Erythroblast (primary cell): ENCODE data around the gene OR10S1.
"Not testable (repeated sequence)": the region's sequence is repeated elsewhere in the genome, so short reads cannot be mapped to it uniquely, and the experiment has no call there.

Experiments
- DNase-seq, 2 experiments: peaks; one replicate each; lab custom pipeline; 2025; lab: John Stamatoyannopoulos, UW
- GATA1 ChIP-seq: IDR thresholded peaks from 2 replicates; pipeline ENCODE4 v1.6.1; 2011; ENCODE audit warnings: low read depth, mild to moderate bottlenecking, control low read depth, low read length, moderate library complexity
- POLR2A ChIP-seq: IDR thresholded peaks from 2 replicates; pipeline ENCODE4 v1.6.1; 2011; ENCODE audit warnings: mild to moderate bottlenecking, low read length

Gene OR10S1

GRCh38 chr11:123977731-123978347 lies at the start of gene OR10S1:
TSS of gene OR10S1 (minus strand) at chr11:123977781. CDS start at chr11:123977664, 117 bp downstream.
- TF ChIP-seq POLR2A (no peak), GATA1 (no peak)
- peak in 1 of 2 experiments; percentile 8 for DNase-seq

- TF ChIP-seq POLR2A (no peak), GATA1 (no peak)
- DNase-seq = no peak
These were observed 48.9 kb upstream of the OR10S1 start, which contains the start of gene OR10G8 for GRCh38 chr11:124026498-124026897. TSS of gene OR10G8 (plus strand) at chr11:124026798. CDS start at chr11:124029623, 2,825 bp downstream.

GRCh38 chr11:124015837-124016236 lies 38.3 kb upstream of the OR10S1 start:
- not testable (repeated sequence) for DNase-seq

GRCh38 chr11:124012697-124013096 lies 35.1 kb upstream of the OR10S1 start, which contains the start of gene OR10G4:
TSS of gene OR10G4 (plus strand) at chr11:124012997. CDS start at chr11:124015575, 2,578 bp downstream.
- TF ChIP-seq POLR2A (no peak), GATA1 (no peak)
- no peak for DNase-seq

GRCh38 chr11:123995119-123995518 lies 17.5 kb upstream of the OR10S1 start, which contains the start of gene OR10G6:
TSS of gene OR10G6 (minus strand) at chr11:123995161. CDS start at chr11:123995161, 0 bp downstream.
- TF ChIP-seq GATA1 (no peak), POLR2A (no peak)
- DNase-seq = no peak

- no peak for TF ChIP-seq GATA1
- TF ChIP-seq POLR2A = no peak
- DNase-seq = no peak
These were observed 1.7 kb upstream of the OR10S1 start for GRCh38 chr11:123979311-123979710.

- no peak for TF ChIP-seq GATA1
- TF ChIP-seq POLR2A = no peak
These were observed 616 bp downstream of the OR10S1 start for GRCh38 chr11:123976770-123977560.

GRCh38 chr11:123973816-123974215 lies 3.8 kb downstream of the OR10S1 start:
- no peak for DNase-seq
- TF ChIP-seq GATA1 (no peak), POLR2A (no peak)

More at GRCh38 chr11:123976770-123977560, 616 bp downstream of the OR10S1 start:
- DNase-seq = no peak

GRCh38 chr11:123956752-123957151 lies 20.8 kb downstream of the OR10S1 start:
- DNase-seq = no peak
- TF ChIP-seq POLR2A = no peak
- TF ChIP-seq GATA1 = no peak

GRCh38 chr11:123945132-123945531 lies 32.4 kb downstream of the OR10S1 start:
- no peak for TF ChIP-seq GATA1
- no peak for TF ChIP-seq POLR2A
- DNase-seq = no peak

- TF ChIP-seq GATA1 = no peak
- TF ChIP-seq POLR2A = no peak
- DNase-seq = no peak
These were observed 33.8 kb downstream of the OR10S1 start, which contains the start of gene OR6T1 for GRCh38 chr11:123943738-123944137. TSS of gene OR6T1 (minus strand) at chr11:123943838. CDS start at chr11:123943838, 0 bp downstream.

- TF ChIP-seq GATA1 = no peak
- DNase-seq = no peak
These were observed 35.2 kb downstream of the OR10S1 start for GRCh38 chr11:123942413-123942812.

GRCh38 chr11:123939317-123939716 lies 38.3 kb downstream of the OR10S1 start, which contains the start of gene OR4D5:
TSS of gene OR4D5 (plus strand) at chr11:123939617. CDS start at chr11:123939617, 0 bp downstream.
- TF ChIP-seq POLR2A (no peak), GATA1 (no peak)
- DNase-seq = no peak
